Ecto neural progenitor cell (in vitro differentiated cells): ENCODE measurements around the gene SUGCT.
A peak's percentile ranks its signal among the peaks of the same experiment; 100 is the strongest.
"Not testable (repeated sequence)": the region's sequence is repeated elsewhere in the genome, so short reads cannot be mapped to it uniquely, and the experiment has no call there.

ENCODE experiments used
- DNase-seq: peaks from one replicate; pipeline ENCODE4 v3.0.0-alpha.2; 2018; ENCODE audit warnings: low spot score

Gene SUGCT

GRCh38 chr7:40134428-40135316, at the start of gene SUGCT, which contains the start of gene MPLKIP:
Gene SUGCT, plus strand, starts transcription at chr7:40135005.
Gene MPLKIP, minus strand, starts transcription at chr7:40134622. Its CDS starts 55 bp downstream, at chr7:40134567.
- DNase-seq, result peak; percentile 91

- DNase-seq, result no peak
Observed at GRCh38 chr7:40092182-40092581, 42.6 kb upstream of the SUGCT start.

GRCh38 chr7:40093631-40094350, 41.0 kb upstream of the SUGCT start:
- DNase-seq, result no peak

GRCh38 chr7:40095230-40095629, 39.6 kb upstream of the SUGCT start:
- DNase-seq, result no peak

- DNase-seq, result no peak
Observed at GRCh38 chr7:40095695-40096327, 39.0 kb upstream of the SUGCT start.

- no peak for DNase-seq
Observed at GRCh38 chr7:40097728-40098127, 37.1 kb upstream of the SUGCT start.

- DNase-seq, result no peak
Observed at GRCh38 chr7:40098810-40099209, 36.0 kb upstream of the SUGCT start.

GRCh38 chr7:40099837-40100236, 35.0 kb upstream of the SUGCT start:
- DNase-seq, result no peak

GRCh38 chr7:40101201-40101600, 33.6 kb upstream of the SUGCT start:
- no peak for DNase-seq

- DNase-seq, result no peak
Observed at GRCh38 chr7:40102897-40103296, 31.9 kb upstream of the SUGCT start.

GRCh38 chr7:40105879-40106473, 28.8 kb upstream of the SUGCT start:
- no peak for DNase-seq

GRCh38 chr7:40115936-40116335, 18.9 kb upstream of the SUGCT start:
- DNase-seq, result no peak

- not testable (repeated sequence) for DNase-seq
Observed at GRCh38 chr7:40117199-40117598, 17.6 kb upstream of the SUGCT start.

- DNase-seq, result not testable (repeated sequence)
Observed at GRCh38 chr7:40118201-40118600, 16.6 kb upstream of the SUGCT start.

GRCh38 chr7:40120020-40120419, 14.8 kb upstream of the SUGCT start:
- no peak for DNase-seq

GRCh38 chr7:40122100-40122939, 12.5 kb upstream of the SUGCT start:
- not testable (repeated sequence) for DNase-seq

GRCh38 chr7:40122940-40123254, 11.9 kb upstream of the SUGCT start:
- no peak for DNase-seq

- no peak for DNase-seq
Observed at GRCh38 chr7:40133561-40134427, 1.0 kb upstream of the SUGCT start.

GRCh38 chr7:40135317-40135610, 459 bp downstream of the SUGCT start:
- no peak for DNase-seq

GRCh38 chr7:40137563-40137962, 2.8 kb downstream of the SUGCT start:
- DNase-seq, result no peak

- no peak for DNase-seq
Observed at GRCh38 chr7:40138973-40139372, 4.2 kb downstream of the SUGCT start.
